PC-3 (cell line): ENCODE data around the gene MYB. TPM values are rescaled to one million over a fixed set of nuclear protein-coding genes. Genes with fewer than 3 reads are reported as not detected.

ENCODE experiments used
- ATAC-seq: fragments of 200-7000 bp; cut with Tn5 transposase; 2 replicates; pipeline ENCODE4 v1.9.1; 2020; ENCODE audit warnings: mild to moderate bottlenecking, moderate library complexity
- BruUV-seq: library from RNA; stranded (reverse); fragments of 400-500 nt; replicated peaks from 2 replicates; lab custom pipeline; 2021; lab: Mats Ljungman, UMichigan
- CTCF ChIA-PET: fragments of 300-600 bp; sonication (Branson Sonifier 250); formaldehyde crosslinking; loops from one replicate; lab custom pipeline; 2022; ENCODE audit warnings: antibody characterized with exemption; lab: Charles Lee
- POLR2A ChIA-PET: fragments of 300-600 bp; sonication (Branson Sonifier 250); formaldehyde crosslinking; loops from one replicate; lab custom pipeline; 2022; ENCODE audit warnings: antibody characterized with exemption; ENCODE audit not compliant: unreplicated experiment; lab: Charles Lee
- DNase-seq: peaks from one replicate; pipeline ENCODE4 v3.0.0-alpha.2; 2015
- H2AFZ ChIP-seq: fragments of 300-600 bp; sonication (generic); 2 replicates; pipeline ENCODE4 v1.6.0; 2016; ENCODE audit warnings: antibody characterized with exemption, low read length
- H3F3A ChIP-seq: fragments of 300-600 bp; sonication (generic); one replicate; pipeline ENCODE4 v1.6.0; 2017; ENCODE audit warnings: antibody characterized with exemption, low read length, control low read depth, mild to moderate bottlenecking; ENCODE audit not compliant: unreplicated experiment
- H3K27ac ChIP-seq: fragments of 300-600 bp; sonication (generic); 2 replicates; pipeline ENCODE4 v1.5.1; 2016; ENCODE audit warnings: mild to moderate bottlenecking, low read length
- H3K27me3 ChIP-seq: fragments of 300-600 bp; sonication (generic); 2 replicates; pipeline ENCODE4 v1.6.1; 2016; ENCODE audit warnings: low read length, mixed read lengths
- H3K36me3 ChIP-seq: fragments of 300-600 bp; sonication (generic); 2 replicates; pipeline ENCODE4 v1.6.1; 2016; ENCODE audit warnings: low read depth, mixed run types, low read length, mixed read lengths
- H3K4me1 ChIP-seq: fragments of 300-600 bp; sonication (generic); 2 replicates; pipeline ENCODE4 v1.5.1; 2016; ENCODE audit warnings: low read length; ENCODE audit not compliant: insufficient read depth
- H3K4me2 ChIP-seq: fragments of 300-600 bp; sonication (generic); 2 replicates; pipeline ENCODE4 v1.6.0; 2016; ENCODE audit warnings: low read length
- H3K4me3 ChIP-seq: fragments of 300-600 bp; sonication (generic); 2 replicates; pipeline ENCODE4 v1.5.1; 2016; ENCODE audit warnings: mild to moderate bottlenecking, low read length, mixed read lengths
- H3K79me2 ChIP-seq: fragments of 300-600 bp; sonication (generic); 2 replicates; pipeline ENCODE4 v1.6.1; 2017; ENCODE audit warnings: low read length, mixed read lengths
- H3K9ac ChIP-seq: fragments of 300-600 bp; sonication (generic); 2 replicates; pipeline ENCODE4 v1.6.0; 2016; ENCODE audit warnings: mild to moderate bottlenecking, low read length
- H3K9me2 ChIP-seq: fragments of 300-600 bp; sonication (generic); replicated peaks from 2 replicates; pipeline ENCODE4 v1.6.1; 2016; ENCODE audit warnings: mixed run types, low read length, mixed read lengths
- H3K9me3 ChIP-seq: fragments of 300-600 bp; sonication (generic); 2 replicates; pipeline ENCODE4 v1.6.1; 2016; ENCODE audit warnings: low read length, mixed read lengths
- H4K20me1 ChIP-seq: fragments of 300-600 bp; sonication (generic); 2 replicates; pipeline ENCODE4 v1.6.1; 2016; ENCODE audit warnings: low read length, mixed read lengths
- CTCF ChIP-seq: fragments of 300-600 bp; sonication (generic); conservative IDR thresholded peaks from 2 replicates; pipeline ENCODE4 v1.5.1; 2017; ENCODE audit warnings: antibody characterized with exemption, low read depth, mild to moderate bottlenecking, low read length
- EZH2 ChIP-seq: fragments of 300-600 bp; sonication (generic); IDR thresholded peaks from one replicate; pipeline ENCODE4 v1.6.1; 2017; ENCODE audit warnings: antibody characterized with exemption, mild to moderate bottlenecking, low read length; ENCODE audit not compliant: unreplicated experiment
- EZH2phosphoT487 ChIP-seq: fragments of 300-600 bp; sonication (generic); IDR thresholded peaks from 2 replicates; pipeline ENCODE4 v1.6.1; 2018; ENCODE audit warnings: mild to moderate bottlenecking, antibody characterized with exemption, low read length, borderline replicate concordance
- intact Hi-C: fragments of 100-400 bp; cut with micrococcal nuclease; formaldehyde crosslinking; loops from 2 replicates; pipeline ENCODE4 v1.9.0; 2023
- total RNA-seq: library from RNA; depleted of rRNA; stranded (reverse); fragments of >200 nt; gene quantifications from 2 replicates; pipeline ENCODE4 v1.2.3, GENCODE V29; 2014

MYB gene
- total RNA-seq, 1 experiment from 2014 or later: 4.4 TPM

GRCh38 chr6:135176464-135176863 lies 4.6 kb upstream of the MYB start:
- Histone ChIP-seq H3F3A (no peaks in the 10 kb centered on the region), H3K79me2 (no peaks in the 10 kb centered on the region), H3K36me3 (no peaks in the 10 kb centered on the region), H3K9me3 (no peaks in the 10 kb centered on the region), H3K27me3 (no peaks in the 10 kb centered on the region), H3K4me1 (no peaks in the 10 kb centered on the region), H3K9me2 (no peaks in the 10 kb centered on the region), H4K20me1 (no peaks in the 10 kb centered on the region), H3K27ac (no peak overlapping the region), H2AFZ (no peak overlapping the region), H3K9ac (no peak overlapping the region), H3K4me2 (no peak overlapping the region), H3K4me3 (no peak overlapping the region)
- intact Hi-C loops: loop anchor here (2.0 kb wide), 1 partner anchor 106 kb away; no protein-coding TSS in a partner anchor
- no peak for ATAC-seq
- CTCF ChIA-PET: no interaction called here
- POLR2A ChIA-PET: interaction anchor here (0.6 kb wide), 1 partner anchor 553 kb away, joined by 3 read pairs; no protein-coding TSS in a partner anchor
- DNase-seq: no peak
- BruUV-seq: no TSS peak
- TF ChIP-seq CTCF: no peak
- TF ChIP-seq EZH2: no peak
- TF ChIP-seq EZH2phosphoT487: no peak

GRCh38 chr6:135179372-135179771 lies 1.7 kb upstream of the MYB start:
- H3K4me2 ChIP-seq: no peak overlapping the region
- no peak overlapping the region for H3K27ac ChIP-seq
- no peaks in the 10 kb centered on the region for H3K9me3 ChIP-seq
- H3K36me3 ChIP-seq: no peaks in the 10 kb centered on the region
- POLR2A ChIA-PET: no interaction called here
- CTCF ChIA-PET: no interaction called here
- no peaks in the 10 kb centered on the region for H4K20me1 ChIP-seq
- BruUV-seq: no TSS peak
- intact Hi-C loops: no loop called here
- no peak overlapping the region for H2AFZ ChIP-seq
- TF ChIP-seq EZH2phosphoT487 (no peak), CTCF (no peak), EZH2 (no peak)
- no peaks in the 10 kb centered on the region for H3K27me3 ChIP-seq
- H3K9me2 ChIP-seq: no peaks in the 10 kb centered on the region
- no peaks in the 10 kb centered on the region for H3K4me1 ChIP-seq
- no peak overlapping the region for H3K4me3 ChIP-seq
- H3K79me2 ChIP-seq: no peaks in the 10 kb centered on the region
- no peak for DNase-seq
- H3F3A ChIP-seq: no peaks in the 10 kb centered on the region
- ATAC-seq: no peak
- no peak overlapping the region for H3K9ac ChIP-seq

- no peaks in the 10 kb centered on the region for H3K27me3 ChIP-seq
- H3F3A ChIP-seq: no peaks in the 10 kb centered on the region
- intact Hi-C loops: loop anchor here (5.0 kb wide), 1 partner anchor 77 kb away; no protein-coding TSS in a partner anchor
- peak overlapping the region; percentile 85; the same call in 1 of the 2 replicates for H3K4me2 ChIP-seq
- ChIA-PET POLR2A (no interaction called here), CTCF (interaction anchor here (0.5 kb wide), 1 partner anchor 181 kb away, joined by 4 read pairs; no protein-coding TSS in a partner anchor)
- no peak for DNase-seq
- H3K9me3 ChIP-seq: no peaks in the 10 kb centered on the region
- H3K27ac ChIP-seq: no peak overlapping the region
- no peaks in the 10 kb centered on the region for H3K4me1 ChIP-seq
- H3K4me3 ChIP-seq: peak overlapping the region; percentile 70; the same call in 1 of the 2 replicates
- no peak for ATAC-seq
- H4K20me1 ChIP-seq: no peaks in the 10 kb centered on the region
- H2AFZ ChIP-seq: 0 out of 2 replicates have a peak overlapping the region, but pooled peaks have one; percentile 50
- H3K36me3 ChIP-seq: no peaks in the 10 kb centered on the region
- TF ChIP-seq EZH2phosphoT487 (no peak), CTCF (no peak), EZH2 (no peak)
- no peaks in the 10 kb centered on the region for H3K9me2 ChIP-seq
- no TSS peak for BruUV-seq
- no peaks in the 10 kb centered on the region for H3K79me2 ChIP-seq
- H3K9ac ChIP-seq: no peak overlapping the region
Measured at GRCh38 chr6:135179920-135180541, 1.1 kb upstream of the MYB start.
